ENCODE data around the gene SEPTIN12. TPM values are rescaled to one million over a fixed set of nuclear protein-coding genes. Genes with fewer than 3 reads are reported as not detected.

SEPTIN12 gene
- total RNA-seq, 1 experiment from 2014 or later, result not detected

GRCh38 chr16:4826980-4827379 lies 38.8 kb upstream of the SEPTIN12 start:
- POLR2A ChIA-PET, result no interaction called here
- CTCF ChIA-PET, result no interaction called here
- Mint-ChIP-seq H3K9me3 (no peaks in the 10 kb centered on the region), H3K4me1 (no peaks in the 10 kb centered on the region), H3K4me3 (no peak overlapping the region), H3K27ac (no peak overlapping the region), H3K36me3 (peaks cover 71% of the 10 kb centered on the region), H3K27me3 (ENCODE audit: low read depth) (no peaks in the 10 kb centered on the region)
- TF ChIP-seq RELA (CRISPR knock-in tag; IDR thresholded peaks at IDR 0.05; ENCODE audit: borderline replicate concordance) (no peak), ZNF317 (CRISPR knock-in tag; IDR thresholded peaks at IDR 0.05; ENCODE audit: borderline replicate concordance, low read depth) (no peak), ZNF396 (CRISPR knock-in tag; IDR thresholded peaks at IDR 0.05; ENCODE audit: borderline replicate concordance) (no peak), NR3C1 (CRISPR knock-in tag; conservative IDR thresholded peaks at IDR 0.05; ENCODE audit: low read depth) (no peak), ETV6 (CRISPR knock-in tag; IDR thresholded peaks at IDR 0.05) (no peak), TEAD4 (CRISPR knock-in tag; IDR thresholded peaks at IDR 0.05) (no peak), ATF6 (CRISPR knock-in tag; IDR thresholded peaks at IDR 0.05) (no peak), MLX (CRISPR knock-in tag; IDR thresholded peaks at IDR 0.05) (no peak), ESRRA (CRISPR knock-in tag; IDR thresholded peaks at IDR 0.05; ENCODE audit: borderline replicate concordance) (no peak), CREB1 (CRISPR knock-in tag; IDR thresholded peaks at IDR 0.05) (no peak)
- TF ChIP-seq, protein P1, sequence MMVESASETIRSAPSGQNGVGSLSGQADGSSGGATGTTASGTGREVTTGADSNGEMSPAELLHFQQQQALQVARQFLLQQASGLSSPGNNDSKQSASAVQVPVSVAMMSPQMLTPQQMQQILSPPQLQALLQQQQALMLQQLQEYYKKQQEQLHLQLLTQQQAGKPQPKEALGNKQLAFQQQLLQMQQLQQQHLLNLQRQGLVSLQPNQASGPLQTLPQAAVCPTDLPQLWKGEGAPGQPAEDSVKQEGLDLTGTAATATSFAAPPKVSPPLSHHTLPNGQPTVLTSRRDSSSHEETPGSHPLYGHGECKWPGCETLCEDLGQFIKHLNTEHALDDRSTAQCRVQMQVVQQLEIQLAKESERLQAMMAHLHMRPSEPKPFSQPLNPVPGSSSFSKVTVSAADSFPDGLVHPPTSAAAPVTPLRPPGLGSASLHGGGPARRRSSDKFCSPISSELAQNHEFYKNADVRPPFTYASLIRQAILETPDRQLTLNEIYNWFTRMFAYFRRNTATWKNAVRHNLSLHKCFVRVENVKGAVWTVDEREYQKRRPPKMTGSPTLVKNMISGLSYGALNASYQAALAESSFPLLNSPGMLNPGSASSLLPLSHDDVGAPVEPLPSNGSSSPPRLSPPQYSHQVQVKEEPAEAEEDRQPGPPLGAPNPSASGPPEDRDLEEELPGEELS (CRISPR knock-in tag; IDR thresholded peaks at IDR 0.05), result no peak
- TF ChIP-seq, protein P2, sequence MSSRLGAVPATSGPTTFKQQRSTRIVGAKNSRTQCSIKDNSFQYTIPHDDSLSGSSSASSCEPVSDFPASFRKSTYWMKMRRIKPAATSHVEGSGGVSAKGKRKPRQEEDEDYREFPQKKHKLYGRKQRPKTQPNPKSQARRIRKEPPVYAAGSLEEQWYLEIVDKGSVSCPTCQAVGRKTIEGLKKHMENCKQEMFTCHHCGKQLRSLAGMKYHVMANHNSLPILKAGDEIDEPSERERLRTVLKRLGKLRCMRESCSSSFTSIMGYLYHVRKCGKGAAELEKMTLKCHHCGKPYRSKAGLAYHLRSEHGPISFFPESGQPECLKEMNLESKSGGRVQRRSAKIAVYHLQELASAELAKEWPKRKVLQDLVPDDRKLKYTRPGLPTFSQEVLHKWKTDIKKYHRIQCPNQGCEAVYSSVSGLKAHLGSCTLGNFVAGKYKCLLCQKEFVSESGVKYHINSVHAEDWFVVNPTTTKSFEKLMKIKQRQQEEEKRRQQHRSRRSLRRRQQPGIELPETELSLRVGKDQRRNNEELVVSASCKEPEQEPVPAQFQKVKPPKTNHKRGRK (CRISPR knock-in tag; IDR thresholded peaks at IDR 0.05; ENCODE audit: borderline replicate concordance), result no peak
- TF ChIP-seq, protein P3, sequence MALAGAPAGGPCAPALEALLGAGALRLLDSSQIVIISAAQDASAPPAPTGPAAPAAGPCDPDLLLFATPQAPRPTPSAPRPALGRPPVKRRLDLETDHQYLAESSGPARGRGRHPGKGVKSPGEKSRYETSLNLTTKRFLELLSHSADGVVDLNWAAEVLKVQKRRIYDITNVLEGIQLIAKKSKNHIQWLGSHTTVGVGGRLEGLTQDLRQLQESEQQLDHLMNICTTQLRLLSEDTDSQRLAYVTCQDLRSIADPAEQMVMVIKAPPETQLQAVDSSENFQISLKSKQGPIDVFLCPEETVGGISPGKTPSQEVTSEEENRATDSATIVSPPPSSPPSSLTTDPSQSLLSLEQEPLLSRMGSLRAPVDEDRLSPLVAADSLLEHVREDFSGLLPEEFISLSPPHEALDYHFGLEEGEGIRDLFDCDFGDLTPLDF (CRISPR knock-in tag; IDR thresholded peaks at IDR 0.05), result no peak
- ATAC-seq (no peak), DNase-seq (ENCODE audit: low spot score) (no peak)

- Mint-ChIP-seq H3K4me3 (no peak overlapping the region), H3K4me1 (no peaks in the 10 kb centered on the region), H3K36me3 (peaks cover 71% of the 10 kb centered on the region), H3K9me3 (no peaks in the 10 kb centered on the region), H3K27ac (no peak overlapping the region), H3K27me3 (ENCODE audit: low read depth) (no peaks in the 10 kb centered on the region)
- no peak for DNase-seq (ENCODE audit: low spot score)
- TF ChIP-seq ZNF317 (CRISPR knock-in tag; IDR thresholded peaks at IDR 0.05; ENCODE audit: borderline replicate concordance, low read depth), result no peak
- TF ChIP-seq NFATC4 (CRISPR knock-in tag; IDR thresholded peaks at IDR 0.05), result no peak
- ATAC-seq, result no peak
- POLR2A ChIA-PET, result interaction anchor here (2.0 kb wide), 1 partner anchor 9 kb away, joined by 4 read pairs; no protein-coding TSS in a partner anchor
- CTCF ChIA-PET, result no interaction called here
Observed at GRCh38 chr16:4826526-4826925, 38.4 kb upstream of the SEPTIN12 start.

DNA sequence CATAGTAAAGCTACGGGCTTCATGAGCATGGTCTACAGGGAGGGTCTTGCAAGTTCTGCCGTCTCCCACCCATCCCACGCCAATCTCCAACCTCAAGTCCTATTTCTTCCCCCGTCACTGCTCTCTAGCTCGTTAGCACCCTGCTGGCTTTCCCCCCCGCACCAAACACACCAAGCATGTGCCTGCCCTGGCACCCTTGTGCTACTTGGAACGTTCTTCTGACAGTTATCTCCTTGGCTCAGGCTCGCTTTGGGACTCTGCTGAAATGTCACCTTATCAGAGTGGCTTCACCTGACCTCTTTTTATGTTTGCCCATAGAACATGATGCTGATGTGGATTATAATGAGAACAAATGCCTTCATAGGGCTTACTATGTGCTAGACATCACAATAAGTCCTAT lies 37.1 kb upstream of the SEPTIN12 start:
- H3K4me1 Mint-ChIP-seq, result no peaks in the 10 kb centered on the region
- H3K27ac Mint-ChIP-seq, result no peak overlapping the region
- no peak for DNase-seq (ENCODE audit: low spot score)
- H3K36me3 Mint-ChIP-seq, result peaks cover 60% of the 10 kb centered on the region
- no peak overlapping the region for H3K4me3 Mint-ChIP-seq
- CTCF ChIA-PET, result no interaction called here
- no peak for ATAC-seq
- no peaks in the 10 kb centered on the region for H3K9me3 Mint-ChIP-seq
- H3K27me3 Mint-ChIP-seq (ENCODE audit: low read depth), result no peaks in the 10 kb centered on the region
- POLR2A ChIA-PET, result interaction anchor here (2.0 kb wide), 1 partner anchor 10 kb away, joined by 4 read pairs; no protein-coding TSS in a partner anchor
- TF ChIP-seq NFATC4 (CRISPR knock-in tag; IDR thresholded peaks at IDR 0.05), result no peak
- no peak for TF ChIP-seq JAZF1 (CRISPR knock-in tag; IDR thresholded peaks at IDR 0.05)
- TF ChIP-seq, protein P4, sequence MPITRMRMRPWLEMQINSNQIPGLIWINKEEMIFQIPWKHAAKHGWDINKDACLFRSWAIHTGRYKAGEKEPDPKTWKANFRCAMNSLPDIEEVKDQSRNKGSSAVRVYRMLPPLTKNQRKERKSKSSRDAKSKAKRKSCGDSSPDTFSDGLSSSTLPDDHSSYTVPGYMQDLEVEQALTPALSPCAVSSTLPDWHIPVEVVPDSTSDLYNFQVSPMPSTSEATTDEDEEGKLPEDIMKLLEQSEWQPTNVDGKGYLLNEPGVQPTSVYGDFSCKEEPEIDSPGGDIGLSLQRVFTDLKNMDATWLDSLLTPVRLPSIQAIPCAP (CRISPR knock-in tag; IDR thresholded peaks at IDR 0.05), result no peak
- no peak for TF ChIP-seq GTF2I (CRISPR knock-in tag; conservative IDR thresholded peaks at IDR 0.05)
- TF ChIP-seq RELA (CRISPR knock-in tag; IDR thresholded peaks at IDR 0.05; ENCODE audit: borderline replicate concordance), result no peak
- TF ChIP-seq, protein P5, sequence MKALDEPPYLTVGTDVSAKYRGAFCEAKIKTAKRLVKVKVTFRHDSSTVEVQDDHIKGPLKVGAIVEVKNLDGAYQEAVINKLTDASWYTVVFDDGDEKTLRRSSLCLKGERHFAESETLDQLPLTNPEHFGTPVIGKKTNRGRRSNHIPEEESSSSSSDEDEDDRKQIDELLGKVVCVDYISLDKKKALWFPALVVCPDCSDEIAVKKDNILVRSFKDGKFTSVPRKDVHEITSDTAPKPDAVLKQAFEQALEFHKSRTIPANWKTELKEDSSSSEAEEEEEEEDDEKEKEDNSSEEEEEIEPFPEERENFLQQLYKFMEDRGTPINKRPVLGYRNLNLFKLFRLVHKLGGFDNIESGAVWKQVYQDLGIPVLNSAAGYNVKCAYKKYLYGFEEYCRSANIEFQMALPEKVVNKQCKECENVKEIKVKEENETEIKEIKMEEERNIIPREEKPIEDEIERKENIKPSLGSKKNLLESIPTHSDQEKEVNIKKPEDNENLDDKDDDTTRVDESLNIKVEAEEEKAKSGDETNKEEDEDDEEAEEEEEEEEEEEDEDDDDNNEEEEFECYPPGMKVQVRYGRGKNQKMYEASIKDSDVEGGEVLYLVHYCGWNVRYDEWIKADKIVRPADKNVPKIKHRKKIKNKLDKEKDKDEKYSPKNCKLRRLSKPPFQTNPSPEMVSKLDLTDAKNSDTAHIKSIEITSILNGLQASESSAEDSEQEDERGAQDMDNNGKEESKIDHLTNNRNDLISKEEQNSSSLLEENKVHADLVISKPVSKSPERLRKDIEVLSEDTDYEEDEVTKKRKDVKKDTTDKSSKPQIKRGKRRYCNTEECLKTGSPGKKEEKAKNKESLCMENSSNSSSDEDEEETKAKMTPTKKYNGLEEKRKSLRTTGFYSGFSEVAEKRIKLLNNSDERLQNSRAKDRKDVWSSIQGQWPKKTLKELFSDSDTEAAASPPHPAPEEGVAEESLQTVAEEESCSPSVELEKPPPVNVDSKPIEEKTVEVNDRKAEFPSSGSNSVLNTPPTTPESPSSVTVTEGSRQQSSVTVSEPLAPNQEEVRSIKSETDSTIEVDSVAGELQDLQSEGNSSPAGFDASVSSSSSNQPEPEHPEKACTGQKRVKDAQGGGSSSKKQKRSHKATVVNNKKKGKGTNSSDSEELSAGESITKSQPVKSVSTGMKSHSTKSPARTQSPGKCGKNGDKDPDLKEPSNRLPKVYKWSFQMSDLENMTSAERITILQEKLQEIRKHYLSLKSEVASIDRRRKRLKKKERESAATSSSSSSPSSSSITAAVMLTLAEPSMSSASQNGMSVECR (CRISPR knock-in tag; IDR thresholded peaks at IDR 0.05; ENCODE audit: borderline replicate concordance), result no peak
